GM13976 (cell line): ENCODE data around the gene MAD1L1.

Experiments used
- DNase-seq: peaks from one replicate; pipeline ENCODE4 v3.0.0; 2012; ENCODE audit warnings: low spot score
- in situ Hi-C: fragments of 300-500 bp; cut with MboI; formaldehyde crosslinking; loops from one replicate; pipeline ENCODE4 v1.12.0; 2022; ENCODE audit warnings: low sequenced_read_pairs, mixed read lengths, inconsistent platforms; ENCODE audit not compliant: unreplicated experiment
- TF ChIP-seq, protein P1 (sequence below): IDR thresholded peaks from 2 replicates; pipeline ENCODE4 v1.5.1; 2012; ENCODE audit warnings: borderline replicate concordance, mild to moderate bottlenecking; ENCODE audit not compliant: insufficient read depth; ENCODE audit errors: extremely low read depth, missing control alignments, control extremely low read depth

The MAD1L1 gene

GRCh38 chr7:1893451-1893850 is 339.3 kb downstream of the MAD1L1 start:
- in situ Hi-C loops = no loop called here
- TF ChIP-seq, protein P1, sequence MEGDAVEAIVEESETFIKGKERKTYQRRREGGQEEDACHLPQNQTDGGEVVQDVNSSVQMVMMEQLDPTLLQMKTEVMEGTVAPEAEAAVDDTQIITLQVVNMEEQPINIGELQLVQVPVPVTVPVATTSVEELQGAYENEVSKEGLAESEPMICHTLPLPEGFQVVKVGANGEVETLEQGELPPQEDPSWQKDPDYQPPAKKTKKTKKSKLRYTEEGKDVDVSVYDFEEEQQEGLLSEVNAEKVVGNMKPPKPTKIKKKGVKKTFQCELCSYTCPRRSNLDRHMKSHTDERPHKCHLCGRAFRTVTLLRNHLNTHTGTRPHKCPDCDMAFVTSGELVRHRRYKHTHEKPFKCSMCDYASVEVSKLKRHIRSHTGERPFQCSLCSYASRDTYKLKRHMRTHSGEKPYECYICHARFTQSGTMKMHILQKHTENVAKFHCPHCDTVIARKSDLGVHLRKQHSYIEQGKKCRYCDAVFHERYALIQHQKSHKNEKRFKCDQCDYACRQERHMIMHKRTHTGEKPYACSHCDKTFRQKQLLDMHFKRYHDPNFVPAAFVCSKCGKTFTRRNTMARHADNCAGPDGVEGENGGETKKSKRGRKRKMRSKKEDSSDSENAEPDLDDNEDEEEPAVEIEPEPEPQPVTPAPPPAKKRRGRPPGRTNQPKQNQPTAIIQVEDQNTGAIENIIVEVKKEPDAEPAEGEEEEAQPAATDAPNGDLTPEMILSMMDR = no peak

DNA sequence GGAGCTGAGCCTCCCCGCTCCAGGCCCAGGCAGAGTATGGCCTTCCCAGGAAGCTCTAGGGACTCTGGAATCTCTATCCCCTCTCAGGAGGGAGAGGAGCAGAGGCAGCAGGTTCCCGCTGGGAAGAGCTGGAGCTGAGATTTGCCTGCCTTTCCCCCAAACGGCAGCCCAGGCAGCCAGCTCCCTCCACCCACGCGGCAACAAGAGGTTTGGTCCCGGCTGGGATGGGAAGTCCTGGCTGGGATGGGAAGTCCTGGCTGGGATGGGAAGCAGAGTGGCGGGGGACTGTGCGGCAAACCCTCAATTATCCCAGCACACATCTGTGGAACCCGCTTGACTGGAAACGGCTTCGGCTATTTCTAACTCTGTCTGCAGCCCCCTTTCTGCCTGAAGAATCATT is 339.7 kb downstream of the MAD1L1 start:
- TF ChIP-seq, protein P1 = no peak
- in situ Hi-C loops = no loop called here
- DNase-seq = no peak

More at GRCh38 chr7:1893451-1893850, 339.3 kb downstream of the MAD1L1 start:
- no peak for DNase-seq

- DNase-seq = no peak
- in situ Hi-C loops = no loop called here
- TF ChIP-seq, protein P1 = no peak
Measured at GRCh38 chr7:1892011-1892965, 340.5 kb downstream of the MAD1L1 start.

DNA sequence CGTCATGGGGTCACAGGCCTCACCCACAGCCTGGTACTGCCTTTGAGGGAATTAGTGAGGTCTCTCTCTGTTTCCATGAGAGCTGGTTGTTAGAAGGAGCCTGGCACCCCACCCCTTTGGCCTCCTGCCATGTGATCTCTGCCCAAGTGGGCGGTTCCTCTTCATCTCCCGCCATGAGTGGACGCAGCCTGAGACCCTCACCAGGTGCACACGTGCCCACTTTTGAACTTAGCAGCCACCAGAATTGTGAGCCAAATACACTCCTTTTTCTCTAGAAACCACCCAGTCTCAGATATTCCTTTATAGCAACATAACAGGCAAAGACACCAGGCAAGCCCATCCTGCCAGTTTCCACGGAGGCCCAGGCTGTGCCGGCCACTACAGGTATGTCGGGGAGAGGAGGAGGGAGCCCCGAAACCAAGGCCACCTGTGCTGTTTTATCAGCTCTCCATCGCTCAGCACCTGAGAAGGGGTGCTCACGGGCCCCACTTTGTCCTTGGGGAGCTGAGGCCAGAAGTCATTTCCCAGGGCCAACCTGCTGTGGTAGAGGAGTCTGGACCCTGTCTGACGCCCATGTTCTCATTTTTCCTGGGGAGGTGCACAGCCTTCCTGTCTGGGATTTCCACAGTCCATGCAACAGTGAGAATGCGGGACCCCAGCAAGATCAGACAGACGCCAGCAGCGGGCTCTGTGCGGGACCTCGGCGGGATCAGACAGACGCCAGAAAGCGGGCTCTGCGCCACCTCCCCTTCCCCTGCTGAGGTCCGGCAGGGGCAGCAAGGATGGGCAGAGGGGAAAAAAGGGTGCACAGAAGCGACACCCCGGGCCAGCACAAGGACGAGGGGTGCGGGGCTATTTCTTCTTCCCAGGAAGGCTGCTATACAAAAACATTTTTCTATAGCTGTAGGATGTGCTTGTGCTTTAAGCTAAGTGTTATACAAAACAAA is 342.2 kb downstream of the MAD1L1 start:
- DNase-seq = no peak
- TF ChIP-seq, protein P1 = no peak
- in situ Hi-C loops = no loop called here

GRCh38 chr7:1889556-1890181 is 343.1 kb downstream of the MAD1L1 start:
- in situ Hi-C loops = no loop called here
- TF ChIP-seq, protein P1 = no peak
- DNase-seq = no peak

- TF ChIP-seq, protein P1 = no peak
- in situ Hi-C loops = no loop called here
- DNase-seq = no peak
Measured at GRCh38 chr7:1889091-1889490, 343.7 kb downstream of the MAD1L1 start.
